NCI-H2029 treated with DMSO at 0.1 percent for 48 hours (cell line): ENCODE results near the gene IL32.
"Not testable (repeated sequence)": the region's sequence is repeated elsewhere in the genome, so short reads cannot be mapped to it uniquely, and the experiment has no call there.

Source experiments
- DNase-seq: peaks from one replicate; lab custom pipeline; 2025; lab: John Stamatoyannopoulos, UW

IL32 gene

DNA sequence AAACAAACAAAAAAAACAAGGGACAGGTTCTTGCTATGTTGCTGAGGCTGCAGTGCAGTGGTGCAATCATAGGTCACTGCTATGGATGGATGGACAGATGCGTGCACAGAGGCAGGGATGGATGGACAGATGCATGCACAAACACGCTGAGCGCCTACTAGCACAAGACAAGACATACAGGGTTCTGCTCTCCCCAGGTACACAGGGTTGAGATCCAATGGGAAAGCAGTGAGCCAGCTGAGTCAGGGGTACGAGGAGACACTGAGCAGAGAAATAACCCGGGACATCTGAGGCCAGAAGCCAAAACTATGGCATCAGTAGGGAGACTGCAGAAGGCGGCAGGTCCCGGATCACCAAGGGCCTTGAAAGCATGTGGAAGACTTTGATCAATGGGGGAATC, 6.2 kb downstream of the IL32 start:
- no peak for DNase-seq

DNA sequence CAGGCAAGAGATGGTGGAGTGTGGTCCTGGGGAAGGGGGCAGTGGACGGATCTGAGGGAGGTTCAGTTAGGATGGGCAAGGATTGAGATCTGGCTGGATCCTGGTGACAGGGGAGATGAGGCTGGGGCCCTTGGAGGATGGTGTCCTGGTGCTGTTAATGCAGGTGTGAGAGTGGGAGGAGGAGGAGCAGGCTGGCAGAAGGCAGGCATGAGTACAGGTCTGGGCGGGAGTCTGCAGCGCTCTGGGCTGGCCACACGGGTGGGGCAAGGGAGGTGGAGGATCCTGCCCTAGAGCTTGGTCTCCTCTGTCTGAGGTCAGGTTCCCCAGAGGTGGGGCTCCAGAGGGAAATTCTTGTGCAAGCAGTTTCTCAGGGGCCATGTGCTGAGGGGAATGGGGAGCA, 6.7 kb downstream of the IL32 start:
- DNase-seq, result not testable (repeated sequence)

GRCh38 chr16:3072576-3073263, 7.3 kb downstream of the IL32 start:
- DNase-seq, result not testable (repeated sequence)

DNA sequence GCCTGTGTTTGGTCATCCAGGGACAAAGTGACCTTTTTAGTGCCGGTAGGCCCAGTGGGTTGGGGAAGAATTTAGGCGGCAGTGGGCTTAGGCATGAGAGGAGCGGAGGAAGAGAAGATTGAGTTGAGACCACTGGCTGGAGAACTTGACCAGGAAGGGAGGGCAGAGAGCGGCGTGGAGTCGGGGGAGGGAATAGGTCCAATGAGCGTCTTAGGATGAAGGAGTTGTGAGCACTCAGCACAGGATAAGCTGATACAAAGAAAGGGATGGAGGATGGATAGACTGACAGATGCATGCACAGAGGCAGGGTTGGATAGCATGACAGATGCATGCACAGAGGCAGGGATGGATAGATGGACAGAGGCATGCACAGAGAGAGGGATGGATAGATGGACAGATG, 8.0 kb downstream of the IL32 start:
- DNase-seq, result no peak

DNA sequence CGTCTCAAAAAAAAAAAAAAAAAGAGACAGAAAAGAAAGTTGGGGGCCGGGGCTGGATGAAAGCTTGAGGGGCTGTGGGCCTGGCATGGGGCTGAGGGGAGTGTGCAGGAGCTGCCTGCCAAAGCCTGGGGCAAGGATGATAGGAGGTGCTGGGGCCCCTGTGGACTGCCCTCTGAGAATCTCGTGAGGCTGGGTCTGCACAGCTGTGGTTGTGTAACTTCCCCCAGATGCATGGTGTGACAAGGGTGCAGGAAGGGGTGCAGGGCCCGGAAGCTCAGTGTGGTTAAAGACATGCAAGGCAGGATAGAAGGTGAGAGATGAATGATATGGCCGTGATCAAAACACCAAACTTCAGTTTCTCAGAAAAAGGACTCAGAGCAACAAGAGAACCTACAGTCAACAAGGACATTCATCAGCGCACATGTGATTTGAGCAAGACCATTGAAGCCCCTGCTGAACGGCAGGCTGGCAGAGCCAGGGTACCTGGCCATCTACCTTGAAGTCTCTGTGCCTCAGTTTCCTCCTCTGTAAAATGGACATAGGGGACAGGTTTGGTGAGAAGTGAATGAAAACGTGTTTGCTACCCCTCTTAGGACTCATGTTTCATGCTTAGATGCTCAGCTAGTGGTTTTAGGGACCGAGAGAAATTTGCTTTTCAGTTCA, 9.6 kb downstream of the IL32 start:
- DNase-seq, result no peak

GRCh38 chr16:3075523-3075915, 10.1 kb downstream of the IL32 start:
- DNase-seq, result no peak

DNA sequence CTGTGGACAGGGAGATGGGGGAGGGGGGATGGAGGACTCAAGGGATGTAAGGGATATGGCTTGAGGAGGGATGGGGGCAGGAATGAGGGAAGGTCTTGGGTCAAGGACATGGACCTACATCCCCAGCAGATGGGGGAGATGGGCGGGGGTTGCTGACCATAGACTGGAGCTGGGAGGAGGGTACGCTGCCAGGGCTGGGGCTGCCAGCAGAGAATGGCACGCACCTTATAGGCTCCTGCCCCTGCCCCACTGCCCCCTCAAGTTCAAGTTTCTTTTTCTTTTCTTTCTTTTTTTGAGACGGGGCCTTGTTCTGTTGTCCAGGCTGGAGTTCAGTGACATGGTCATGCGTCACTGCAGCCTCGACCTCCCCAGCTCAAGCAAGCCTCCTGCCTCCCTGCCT, 10.5 kb downstream of the IL32 start:
- DNase-seq, result not testable (repeated sequence)

DNA sequence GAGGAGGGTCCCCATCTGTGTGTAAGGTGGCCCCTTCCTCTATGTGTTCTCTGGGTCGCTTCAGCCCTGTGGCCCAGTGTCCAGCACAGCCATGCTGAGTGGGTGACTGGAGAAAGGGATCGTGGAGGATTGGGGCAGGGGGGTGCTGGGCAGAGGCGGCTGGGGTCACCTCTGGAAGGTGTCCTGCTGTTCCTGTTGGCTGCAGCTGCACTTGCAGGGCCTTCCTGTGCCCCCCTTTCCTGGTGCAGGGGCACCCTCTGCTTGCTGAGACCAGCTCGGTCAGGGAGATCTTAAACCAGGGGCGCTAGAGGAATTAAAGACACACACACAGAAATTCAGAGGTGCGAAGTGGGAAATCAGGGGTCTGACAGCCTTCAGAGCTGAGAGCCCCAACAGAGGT, 11.1 kb downstream of the IL32 start:
- DNase-seq, result no peak

- DNase-seq, result no peak
Measured at GRCh38 chr16:3080024-3080423, 14.6 kb downstream of the IL32 start.

DNA sequence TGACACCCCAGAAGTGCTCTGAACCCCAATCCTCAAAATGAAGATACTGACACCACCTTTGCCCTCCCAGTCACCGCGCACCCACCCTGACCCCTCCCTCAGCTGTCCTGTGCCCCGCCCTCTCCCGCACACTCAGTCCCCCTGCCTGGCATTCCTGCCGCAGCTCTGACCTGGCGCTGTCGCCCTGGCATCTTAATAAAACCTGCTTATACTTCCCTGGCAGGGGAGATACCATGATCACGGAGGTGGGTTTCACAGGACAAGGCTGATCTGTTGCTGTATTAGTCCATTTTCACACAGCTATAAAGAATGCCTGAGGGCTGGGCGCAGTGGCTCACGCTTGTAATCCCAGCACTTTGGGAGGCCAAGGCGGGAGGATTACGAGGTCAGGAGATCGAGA, 16.5 kb downstream of the IL32 start:
- DNase-seq, result not testable (repeated sequence)

DNA sequence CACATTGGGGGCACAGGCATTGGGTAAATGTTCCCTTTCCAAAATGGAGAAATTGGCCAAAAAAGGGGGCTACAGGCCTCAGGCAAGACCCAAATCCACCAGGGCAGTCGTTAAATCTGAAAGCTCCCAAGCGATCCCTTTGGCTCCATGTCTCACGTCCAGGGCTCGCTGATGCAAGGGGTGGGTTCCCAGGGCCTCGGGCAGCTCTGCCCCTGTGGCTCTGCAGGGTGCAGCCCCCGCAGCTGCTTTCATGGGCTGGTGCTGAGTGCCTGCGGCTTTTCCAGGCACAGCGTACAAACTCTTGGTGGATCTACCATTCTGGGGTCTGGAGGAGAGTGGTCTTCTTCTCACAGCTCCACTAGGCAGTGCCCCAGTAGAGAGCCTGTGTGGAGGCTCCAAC, 18.0 kb downstream of the IL32 start:
- not testable (repeated sequence) for DNase-seq

DNA sequence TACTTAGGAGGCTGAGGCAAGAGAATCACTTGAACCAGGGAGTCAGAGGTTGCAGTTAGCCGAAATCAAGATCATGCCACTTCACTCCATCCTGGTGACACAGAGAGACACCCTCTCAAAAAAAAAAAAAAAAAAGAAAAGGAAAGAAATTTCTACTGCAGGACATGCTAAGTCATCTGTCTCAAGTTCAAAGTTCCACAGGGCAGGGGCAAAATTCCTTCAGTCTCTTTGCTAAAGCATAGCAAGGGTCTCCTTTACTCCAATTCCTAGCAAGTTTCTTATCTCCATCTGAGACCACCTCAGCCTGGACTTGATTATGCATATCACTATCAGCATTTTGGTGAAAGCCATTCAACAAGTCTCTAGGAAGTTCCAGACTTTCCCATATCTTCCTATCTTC, 19.1 kb downstream of the IL32 start:
- DNase-seq, result no peak

DNA sequence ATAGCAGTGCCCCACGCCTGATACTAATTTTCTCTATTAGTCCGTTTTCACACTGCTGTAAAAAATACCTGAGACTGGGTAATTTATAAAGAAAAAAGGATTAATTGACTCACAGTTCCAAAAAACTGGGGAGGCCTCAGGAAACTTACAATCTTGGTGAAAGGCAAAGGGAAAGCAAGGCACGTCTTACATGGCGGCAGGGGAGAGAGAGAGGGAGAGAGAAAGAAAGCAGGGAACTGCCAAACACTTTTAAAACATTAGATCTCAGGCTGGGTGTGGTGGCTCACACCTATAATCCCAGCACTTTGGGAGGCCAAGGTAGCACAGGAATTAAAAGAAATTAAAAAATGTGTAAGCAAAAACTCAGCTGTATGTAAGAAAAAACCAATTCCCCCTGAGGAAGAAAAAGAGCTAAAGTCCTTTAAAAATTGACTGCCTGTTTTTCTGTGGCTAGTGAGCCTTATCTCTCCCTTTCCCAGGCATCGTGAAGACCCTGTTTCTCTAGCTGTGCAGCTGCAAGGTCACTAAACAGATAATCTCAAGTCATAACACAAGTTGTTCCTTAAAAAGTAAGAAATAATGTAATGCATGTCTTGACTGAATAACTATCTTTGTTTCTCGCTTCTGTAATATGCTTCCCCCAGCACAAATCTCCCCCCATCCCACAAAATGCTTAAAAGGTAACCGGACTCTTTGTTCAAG, 19.7 kb downstream of the IL32 start:
- no peak for DNase-seq

GRCh38 chr16:3085868-3086595, 20.6 kb downstream of the IL32 start:
- DNase-seq, result no peak

GRCh38 chr16:3086596-3087242, 21.3 kb downstream of the IL32 start:
- DNase-seq, result no peak

DNA sequence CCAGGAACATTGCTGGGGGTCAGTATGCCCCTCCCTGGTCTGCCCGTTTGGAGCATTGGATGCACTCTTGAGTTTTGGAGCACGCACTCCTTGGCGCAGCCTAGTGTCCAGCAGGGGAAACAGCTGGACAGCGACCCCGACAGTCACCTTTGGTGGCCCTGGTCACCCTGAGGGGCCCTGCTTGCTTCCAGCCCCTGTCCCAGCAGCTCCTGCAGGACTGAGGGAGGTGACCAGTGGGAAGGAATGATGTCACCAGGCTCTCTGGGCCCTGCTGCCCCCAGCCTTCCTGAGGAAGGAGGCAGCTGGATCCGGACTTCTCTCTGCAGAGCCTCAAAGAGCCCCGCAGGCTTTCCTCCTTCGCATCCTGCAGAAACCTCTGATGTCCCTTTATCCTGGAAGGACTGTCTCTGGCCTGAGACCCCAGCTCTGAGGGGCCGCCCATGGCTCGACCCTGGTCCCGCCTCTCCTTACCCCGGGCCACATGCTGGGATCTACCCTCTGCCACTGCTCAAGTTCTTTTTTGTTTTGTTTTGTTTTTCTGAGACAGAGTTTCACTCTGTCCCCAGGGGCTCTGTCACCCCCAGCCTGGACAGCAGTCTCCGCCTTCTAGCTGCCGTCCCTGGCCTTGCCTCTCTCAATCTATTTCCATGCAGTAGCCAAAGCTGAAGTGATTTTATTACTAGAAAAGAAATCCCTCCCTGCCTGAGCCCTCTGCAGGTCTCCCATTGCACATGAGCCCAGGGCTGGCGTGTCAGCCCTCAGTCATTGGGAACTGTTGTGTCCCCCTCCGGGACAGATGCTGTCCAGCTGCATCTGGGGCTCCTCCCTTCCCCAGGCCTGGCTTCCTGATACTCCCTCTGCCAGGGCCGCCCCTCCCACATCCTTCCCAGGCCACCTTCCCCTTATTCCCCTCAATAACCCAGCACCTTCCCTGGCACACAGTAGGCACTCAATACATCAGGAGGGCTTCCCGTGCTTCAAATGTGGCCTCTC, 22.1 kb downstream of the IL32 start:
- no peak for DNase-seq

DNA sequence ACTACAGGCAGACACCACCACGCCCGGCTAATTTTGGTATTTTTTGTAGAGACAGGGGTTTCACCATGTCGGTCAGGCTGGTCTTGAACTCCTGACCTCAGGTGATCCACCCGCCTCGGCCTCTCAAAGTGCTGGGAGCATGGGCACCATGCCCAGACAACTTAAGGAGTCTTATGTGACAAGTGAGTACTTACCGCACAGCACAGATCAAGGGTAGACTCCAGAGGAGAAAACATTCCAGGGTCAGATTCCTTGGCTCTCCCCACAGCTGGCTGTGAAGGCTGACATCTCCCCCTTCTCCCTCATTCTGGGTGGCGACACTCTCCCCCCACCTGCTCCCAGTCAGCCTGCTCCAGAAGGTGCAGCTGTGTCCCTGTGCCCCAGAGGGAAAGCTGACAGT, 23.0 kb downstream of the IL32 start:
- DNase-seq, result no peak

GRCh38 chr16:3088925-3089716, 23.7 kb downstream of the IL32 start:
- DNase-seq, result no peak

- DNase-seq, result no peak
Measured at GRCh38 chr16:3089717-3090592, 24.5 kb downstream of the IL32 start.
